RWPE1 (cell line): ENCODE data around the gene PGRMC2.

ENCODE experiments used
- CTCF ChIA-PET: fragments of 350-600 bp; sonication (Branson Sonifier 250); formaldehyde crosslinking; extraction: SDS; loops from one replicate; lab custom pipeline; 2021; lab: Yijun Ruan, JAX
- POLR2A ChIA-PET: fragments of 400-600 bp; formaldehyde crosslinking; extraction: SDS; loops from one replicate; lab custom pipeline; 2020; ENCODE audit warnings: antibody characterized with exemption; ENCODE audit not compliant: low non-redundant PET; lab: Yijun Ruan, JAX
- DNase-seq: peaks from one replicate; pipeline ENCODE4 v3.0.0; 2012; ENCODE audit warnings: low spot score
- H3K27ac ChIP-seq: fragments of 450-650 bp; 2 replicates; pipeline ENCODE4 v1.5.1; 2017
- TF ChIP-seq, protein P1 (sequence below): fragments of 450-650 bp; conservative IDR thresholded peaks from 2 replicates; pipeline ENCODE4 v1.5.1; 2017; ENCODE audit warnings: low read depth, mild to moderate bottlenecking

PGRMC2 gene

DNA sequence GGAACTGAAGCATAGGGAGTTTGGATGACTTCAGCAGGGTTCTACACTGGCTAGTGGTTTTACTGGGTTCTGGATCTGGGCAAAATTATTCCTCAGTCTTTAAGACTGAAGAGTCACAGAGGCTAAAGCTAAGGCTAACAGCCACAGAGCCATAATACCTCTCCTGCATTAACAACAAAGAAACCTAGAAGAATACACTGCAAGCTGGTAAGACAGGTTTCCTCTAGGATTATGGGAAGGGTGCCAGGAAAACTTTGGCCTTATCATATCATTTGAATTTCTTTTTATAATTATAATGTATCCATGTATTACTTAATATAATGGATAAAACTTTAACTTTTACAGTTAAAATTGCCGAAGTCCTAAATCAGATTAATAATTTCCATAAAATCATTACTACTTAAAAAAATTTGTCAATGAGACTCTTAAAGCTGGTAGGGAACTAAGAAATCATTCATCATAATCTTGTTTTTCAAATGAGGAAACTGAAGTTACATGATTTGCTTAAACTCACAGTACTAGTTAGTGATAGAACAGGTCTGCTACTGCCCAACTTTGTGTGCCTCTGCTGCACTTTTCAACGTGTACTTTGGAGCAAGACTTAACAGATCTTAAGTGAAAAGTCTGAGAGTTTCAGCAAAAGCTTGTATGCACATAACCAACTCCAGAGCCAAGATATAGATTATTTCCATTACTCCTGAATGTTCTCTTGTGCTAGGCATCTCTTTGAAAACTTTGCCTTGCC, 24.2 kb upstream of the PGRMC2 start:
- H3K27ac ChIP-seq = no peak overlapping the region
- ChIA-PET POLR2A (no interaction called here), CTCF (interaction anchor here (0.6 to 1.0 kb wide), 2 partner anchors 31 to 254 kb away, joined by 3 to 4 read pairs; no protein-coding TSS in a partner anchor)
- TF ChIP-seq, protein P1, sequence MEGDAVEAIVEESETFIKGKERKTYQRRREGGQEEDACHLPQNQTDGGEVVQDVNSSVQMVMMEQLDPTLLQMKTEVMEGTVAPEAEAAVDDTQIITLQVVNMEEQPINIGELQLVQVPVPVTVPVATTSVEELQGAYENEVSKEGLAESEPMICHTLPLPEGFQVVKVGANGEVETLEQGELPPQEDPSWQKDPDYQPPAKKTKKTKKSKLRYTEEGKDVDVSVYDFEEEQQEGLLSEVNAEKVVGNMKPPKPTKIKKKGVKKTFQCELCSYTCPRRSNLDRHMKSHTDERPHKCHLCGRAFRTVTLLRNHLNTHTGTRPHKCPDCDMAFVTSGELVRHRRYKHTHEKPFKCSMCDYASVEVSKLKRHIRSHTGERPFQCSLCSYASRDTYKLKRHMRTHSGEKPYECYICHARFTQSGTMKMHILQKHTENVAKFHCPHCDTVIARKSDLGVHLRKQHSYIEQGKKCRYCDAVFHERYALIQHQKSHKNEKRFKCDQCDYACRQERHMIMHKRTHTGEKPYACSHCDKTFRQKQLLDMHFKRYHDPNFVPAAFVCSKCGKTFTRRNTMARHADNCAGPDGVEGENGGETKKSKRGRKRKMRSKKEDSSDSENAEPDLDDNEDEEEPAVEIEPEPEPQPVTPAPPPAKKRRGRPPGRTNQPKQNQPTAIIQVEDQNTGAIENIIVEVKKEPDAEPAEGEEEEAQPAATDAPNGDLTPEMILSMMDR = no peak
- DNase-seq = no peak

DNA sequence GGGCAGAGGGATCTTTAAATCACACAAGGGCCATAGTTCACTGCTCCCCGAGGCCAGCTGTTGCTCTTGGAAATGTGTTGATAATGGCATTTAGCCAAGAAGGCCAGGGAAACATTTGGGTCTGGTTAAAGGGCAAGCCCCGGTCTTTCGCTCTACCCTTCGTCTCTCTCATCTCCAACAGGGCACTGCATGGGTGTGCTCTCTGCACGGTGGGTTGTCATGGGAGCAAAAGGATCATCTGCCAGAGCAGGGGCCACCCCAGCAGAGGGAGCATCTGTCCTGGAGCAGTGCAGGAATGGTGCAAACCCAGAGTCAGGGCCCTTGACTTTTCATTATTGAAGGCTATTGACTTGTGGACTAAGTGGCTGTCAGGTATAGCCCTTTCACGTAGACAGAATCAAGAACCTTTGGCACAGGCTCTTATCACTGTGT, 22.7 kb upstream of the PGRMC2 start:
- ChIA-PET POLR2A (no interaction called here), CTCF (no interaction called here)
- H3K27ac ChIP-seq = no peak overlapping the region
- TF ChIP-seq, protein P1 = no peak
- no peak for DNase-seq

DNA sequence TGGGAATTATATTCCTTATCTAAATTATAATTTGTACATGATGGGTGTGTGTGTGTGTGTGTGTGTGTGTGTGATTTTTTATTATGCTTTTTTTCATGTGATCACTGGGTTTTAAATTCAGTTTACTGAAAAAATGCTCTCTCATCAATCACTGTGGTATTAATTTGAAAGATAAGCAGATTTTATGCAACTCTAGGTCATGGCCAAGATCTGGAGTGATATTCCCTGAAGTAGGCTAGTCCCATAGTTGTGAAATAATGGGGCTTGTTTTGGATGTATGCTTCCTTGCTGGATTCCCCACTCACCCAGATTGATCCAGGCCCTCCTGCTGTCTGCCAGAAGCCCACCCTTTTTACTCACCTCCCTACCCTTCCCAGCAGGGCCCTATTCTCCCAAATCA, 22.0 kb upstream of the PGRMC2 start:
- TF ChIP-seq, protein P1 = no peak
- no peak overlapping the region for H3K27ac ChIP-seq
- DNase-seq = no peak
- POLR2A ChIA-PET = no interaction called here
- CTCF ChIA-PET = no interaction called here

DNA sequence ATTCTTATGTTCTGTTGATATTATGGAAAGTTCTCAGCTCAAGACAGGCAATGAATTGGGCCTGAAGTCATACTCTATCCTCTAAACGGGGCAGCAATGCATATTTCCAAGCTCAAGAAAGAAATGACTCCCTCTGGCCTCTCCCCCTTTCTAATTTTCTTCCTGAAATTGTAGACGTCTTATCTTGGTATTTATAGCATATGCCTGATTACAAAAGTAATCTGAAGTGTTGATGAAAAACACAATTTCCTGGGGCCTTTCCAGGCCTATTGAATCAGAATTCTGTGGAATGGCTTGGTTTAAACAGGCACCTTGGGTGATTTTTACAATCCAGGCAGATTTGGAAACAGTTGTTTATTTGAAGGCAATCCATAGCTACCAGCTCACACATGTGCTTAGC, 21.4 kb upstream of the PGRMC2 start:
- TF ChIP-seq, protein P1 = no peak
- no peak for DNase-seq
- POLR2A ChIA-PET = no interaction called here
- CTCF ChIA-PET = interaction anchor here (0.7 kb wide), 1 partner anchor 98 kb away, joined by 3 read pairs; no protein-coding TSS in a partner anchor
- H3K27ac ChIP-seq = no peak overlapping the region

DNA sequence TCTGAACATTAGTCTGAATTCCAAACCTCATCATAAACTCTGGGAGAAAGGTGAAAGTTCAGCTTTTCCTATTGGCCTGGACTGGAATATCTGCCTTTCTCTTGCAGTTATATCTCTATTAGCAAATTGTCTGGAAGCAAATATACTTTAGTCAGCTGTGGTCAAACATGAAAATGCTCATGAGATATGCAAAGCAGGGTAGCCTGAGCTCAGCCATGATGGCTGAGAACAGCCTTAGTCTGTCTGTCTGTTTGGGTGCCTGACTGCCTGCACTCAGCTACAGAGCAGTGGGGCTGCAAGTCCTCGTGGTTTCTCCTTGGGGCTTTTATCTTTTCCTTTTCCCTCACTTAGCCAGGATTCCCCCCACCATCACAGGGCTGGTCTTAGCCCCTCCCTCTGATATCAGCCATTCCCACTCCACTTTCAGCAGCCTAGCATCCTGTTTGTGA, 19.5 kb upstream of the PGRMC2 start:
- TF ChIP-seq, protein P1 = no peak
- POLR2A ChIA-PET = no interaction called here

DNA sequence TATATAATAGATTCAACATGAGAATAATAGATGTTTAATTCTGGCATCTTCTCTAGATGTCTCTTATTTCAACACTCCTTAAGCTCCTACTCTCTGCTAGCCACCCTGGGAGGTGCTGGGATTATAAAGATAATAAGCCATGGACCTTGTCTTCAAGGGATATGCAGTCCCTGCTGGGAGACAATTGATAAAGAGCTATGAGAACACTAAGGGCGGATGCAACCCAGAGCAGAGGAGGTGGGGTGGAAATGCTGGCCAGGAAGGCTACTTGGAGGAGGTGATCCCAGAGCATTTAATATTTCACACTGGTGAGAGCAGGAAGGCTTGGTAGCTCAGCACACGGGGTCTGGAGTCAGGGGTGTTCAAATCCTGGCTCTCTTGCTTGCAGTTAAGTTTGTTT, 18.3 kb upstream of the PGRMC2 start:
- TF ChIP-seq, protein P1 = no peak
- no peak overlapping the region for H3K27ac ChIP-seq
- CTCF ChIA-PET = no interaction called here
- DNase-seq = no peak
- POLR2A ChIA-PET = no interaction called here

More for the DNA sequence above, 19.5 kb upstream of the PGRMC2 start:
- no peak overlapping the region for H3K27ac ChIP-seq
- no peak for DNase-seq
- CTCF ChIA-PET = no interaction called here
